NCI-H446 treated with DMSO at 0.1 percent for 48 hours (cell line): Measurements from ENCODE around the gene EMP2.
"Not testable (repeated sequence)": the region's sequence is repeated elsewhere in the genome, so short reads cannot be mapped to it uniquely, and the experiment has no call there.

Experiments
- DNase-seq: peaks from one replicate; lab custom pipeline; 2025; lab: John Stamatoyannopoulos, UW

Gene EMP2

GRCh38 chr16:10579965-10580882, at the start of gene EMP2:
EMP2 (minus strand) TSS chr16:10580598; CDS start chr16:10547617, 32,981 bp downstream.
- no peak for DNase-seq

- DNase-seq: no peak
These were observed 49.2 kb upstream of the EMP2 start for GRCh38 chr16:10629592-10629963.

GRCh38 chr16:10625595-10626357, 45.4 kb upstream of the EMP2 start:
- no peak for DNase-seq

GRCh38 chr16:10624527-10624926, 44.1 kb upstream of the EMP2 start:
- no peak for DNase-seq

GRCh38 chr16:10623059-10623458, 42.7 kb upstream of the EMP2 start:
- DNase-seq: no peak

GRCh38 chr16:10622036-10622921, 41.9 kb upstream of the EMP2 start:
- no peak for DNase-seq

GRCh38 chr16:10621216-10621949, 41.0 kb upstream of the EMP2 start:
- not testable (repeated sequence) for DNase-seq

- no peak for DNase-seq
These were observed 39.7 kb upstream of the EMP2 start for GRCh38 chr16:10620120-10620519.

GRCh38 chr16:10619271-10619849, 39.0 kb upstream of the EMP2 start:
- no peak for DNase-seq

GRCh38 chr16:10618710-10619209, 38.4 kb upstream of the EMP2 start:
- DNase-seq: no peak

GRCh38 chr16:10617662-10618420, 37.4 kb upstream of the EMP2 start:
- no peak for DNase-seq

- DNase-seq: no peak
These were observed 36.6 kb upstream of the EMP2 start for GRCh38 chr16:10616756-10617640.

GRCh38 chr16:10616419-10616755, 36.0 kb upstream of the EMP2 start:
- DNase-seq: no peak

- no peak for DNase-seq
These were observed 34.3 kb upstream of the EMP2 start for GRCh38 chr16:10614685-10615084.

- DNase-seq: no peak
These were observed 33.5 kb upstream of the EMP2 start for GRCh38 chr16:10613785-10614485.

GRCh38 chr16:10612649-10613179, 32.3 kb upstream of the EMP2 start:
- DNase-seq: no peak

- no peak for DNase-seq
These were observed 31.5 kb upstream of the EMP2 start for GRCh38 chr16:10611825-10612342.
